Measurements from ENCODE around the gene NGB.

GRCh38 chr14:77224212-77224611, 46.8 kb downstream of the NGB start:
- TF ChIP-seq CTCF (IDR thresholded peaks at IDR 0.05) (no peak), POLR2A (IDR thresholded peaks at IDR 0.05) (no peak), POLR2AphosphoS5 (IDR thresholded peaks at IDR 0.05) (no peak), EP300 (IDR thresholded peaks at IDR 0.05; ENCODE audit: low read depth) (no peak)

All from transverse colon (tissue), 4 donors.